ENCODE results near the gene RNF152.

RNF152 gene

GRCh38 chr18:61882296-61883004 is 10.4 kb downstream of the RNF152 start:
- 89 to 95% methylated on average over 4 of the region's 4 CpGs for WGBS, 2 experiments
- H3K4me3 ChIP-seq (ENCODE audit: insufficient read depth, low read depth, low read length), result no peak overlapping the region
- H3K4me1 ChIP-seq (ENCODE audit: control insufficient read depth, insufficient read depth, low read length), result no peaks in the 10 kb centered on the region
- H3K9me3 ChIP-seq (ENCODE audit: control insufficient read depth, low read length), result no peaks in the 10 kb centered on the region
- no peaks in the 10 kb centered on the region for H3K36me3 ChIP-seq (ENCODE audit: control insufficient read depth, insufficient read depth, low read length)
- no peak overlapping the region for H3K27ac ChIP-seq (ENCODE audit: insufficient read depth, low read depth, low read length, poor library complexity, severe bottlenecking)
- H3K27me3 ChIP-seq (ENCODE audit: control insufficient read depth, insufficient read depth, low read length, poor library complexity, severe bottlenecking), result no peaks in the 10 kb centered on the region

- H3K27me3 ChIP-seq (ENCODE audit: control insufficient read depth, insufficient read depth, low read length, poor library complexity, severe bottlenecking), result no peaks in the 10 kb centered on the region
- H3K9me3 ChIP-seq (ENCODE audit: control insufficient read depth, low read length), result no peaks in the 10 kb centered on the region
- peak overlapping the region; percentile 53 for H3K27ac ChIP-seq (ENCODE audit: insufficient read depth, low read depth, low read length, poor library complexity, severe bottlenecking)
- 74 to 80% methylated on average over 4 of the region's 4 CpGs for WGBS, 2 experiments
- no peak overlapping the region for H3K4me3 ChIP-seq (ENCODE audit: insufficient read depth, low read depth, low read length)
- H3K36me3 ChIP-seq (ENCODE audit: control insufficient read depth, insufficient read depth, low read length), result no peaks in the 10 kb centered on the region
- H3K4me1 ChIP-seq (ENCODE audit: control insufficient read depth, insufficient read depth, low read length), result no peaks in the 10 kb centered on the region
These were observed 15.9 kb downstream of the RNF152 start for GRCh38 chr18:61876899-61877298.

- Histone ChIP-seq H3K4me1 (ENCODE audit: control insufficient read depth, insufficient read depth, low read length) (no peaks in the 10 kb centered on the region), H3K4me3 (ENCODE audit: insufficient read depth, low read depth, low read length) (no peak overlapping the region), H3K27ac (ENCODE audit: insufficient read depth, low read depth, low read length, poor library complexity, severe bottlenecking) (no peak overlapping the region), H3K36me3 (ENCODE audit: control insufficient read depth, insufficient read depth, low read length) (no peaks in the 10 kb centered on the region), H3K27me3 (ENCODE audit: control insufficient read depth, insufficient read depth, low read length, poor library complexity, severe bottlenecking) (no peaks in the 10 kb centered on the region), H3K9me3 (ENCODE audit: control insufficient read depth, low read length) (no peaks in the 10 kb centered on the region)
- WGBS, 2 experiments, result 75 to 77% methylated on average over 8 of the region's 8 CpGs
These were observed 22.7 kb downstream of the RNF152 start for GRCh38 chr18:61870151-61870550.

GRCh38 chr18:61869636-61870035 is 23.2 kb downstream of the RNF152 start:
- H3K4me3 ChIP-seq (ENCODE audit: insufficient read depth, low read depth, low read length), result no peak overlapping the region
- H3K27ac ChIP-seq (ENCODE audit: insufficient read depth, low read depth, low read length, poor library complexity, severe bottlenecking), result no peak overlapping the region
- H3K36me3 ChIP-seq (ENCODE audit: control insufficient read depth, insufficient read depth, low read length), result no peaks in the 10 kb centered on the region
- 95 to 97% methylated on average over 4 of the region's 4 CpGs for WGBS, 2 experiments
- no peaks in the 10 kb centered on the region for H3K4me1 ChIP-seq (ENCODE audit: control insufficient read depth, insufficient read depth, low read length)
- no peaks in the 10 kb centered on the region for H3K9me3 ChIP-seq (ENCODE audit: control insufficient read depth, low read length)
- H3K27me3 ChIP-seq (ENCODE audit: control insufficient read depth, insufficient read depth, low read length, poor library complexity, severe bottlenecking), result no peaks in the 10 kb centered on the region

GRCh38 chr18:61865466-61866175 is 27.2 kb downstream of the RNF152 start:
- WGBS, 2 experiments, result 84 to 85% methylated on average over 3 of the region's 3 CpGs
- H3K9me3 ChIP-seq (ENCODE audit: control insufficient read depth, low read length), result no peaks in the 10 kb centered on the region
- H3K27ac ChIP-seq (ENCODE audit: insufficient read depth, low read depth, low read length, poor library complexity, severe bottlenecking), result no peak overlapping the region
- no peaks in the 10 kb centered on the region for H3K4me1 ChIP-seq (ENCODE audit: control insufficient read depth, insufficient read depth, low read length)
- H3K36me3 ChIP-seq (ENCODE audit: control insufficient read depth, insufficient read depth, low read length), result no peaks in the 10 kb centered on the region
- H3K4me3 ChIP-seq (ENCODE audit: insufficient read depth, low read depth, low read length), result no peak overlapping the region
- no peaks in the 10 kb centered on the region for H3K27me3 ChIP-seq (ENCODE audit: control insufficient read depth, insufficient read depth, low read length, poor library complexity, severe bottlenecking)

GRCh38 chr18:61861372-61861771 is 31.4 kb downstream of the RNF152 start:
- no peaks in the 10 kb centered on the region for H3K27me3 ChIP-seq (ENCODE audit: control insufficient read depth, insufficient read depth, low read length, poor library complexity, severe bottlenecking)
- WGBS, 2 experiments, result 98% methylated on average over 3 of the region's 3 CpGs
- no peaks in the 10 kb centered on the region for H3K9me3 ChIP-seq (ENCODE audit: control insufficient read depth, low read length)
- H3K4me1 ChIP-seq (ENCODE audit: control insufficient read depth, insufficient read depth, low read length), result peaks cover 6% of the 10 kb centered on the region
- H3K36me3 ChIP-seq (ENCODE audit: control insufficient read depth, insufficient read depth, low read length), result no peaks in the 10 kb centered on the region
- H3K27ac ChIP-seq (ENCODE audit: insufficient read depth, low read depth, low read length, poor library complexity, severe bottlenecking), result no peak overlapping the region
- H3K4me3 ChIP-seq (ENCODE audit: insufficient read depth, low read depth, low read length), result no peak overlapping the region

- Histone ChIP-seq H3K4me1 (ENCODE audit: control insufficient read depth, insufficient read depth, low read length) (peaks cover 6% of the 10 kb centered on the region), H3K27me3 (ENCODE audit: control insufficient read depth, insufficient read depth, low read length, poor library complexity, severe bottlenecking) (no peaks in the 10 kb centered on the region), H3K4me3 (ENCODE audit: insufficient read depth, low read depth, low read length) (no peak overlapping the region), H3K27ac (ENCODE audit: insufficient read depth, low read depth, low read length, poor library complexity, severe bottlenecking) (no peak overlapping the region), H3K9me3 (ENCODE audit: control insufficient read depth, low read length) (no peaks in the 10 kb centered on the region), H3K36me3 (ENCODE audit: control insufficient read depth, insufficient read depth, low read length) (no peaks in the 10 kb centered on the region)
- WGBS, 2 experiments, result 96% methylated on average over 5 to 6 of the region's 6 CpGs
These were observed 32.5 kb downstream of the RNF152 start for GRCh38 chr18:61860302-61860701.

- WGBS, 2 experiments, result 95 to 97% methylated on average over 9 of the region's 9 CpGs
- H3K9me3 ChIP-seq (ENCODE audit: control insufficient read depth, low read length), result no peaks in the 10 kb centered on the region
- H3K27ac ChIP-seq (ENCODE audit: insufficient read depth, low read depth, low read length, poor library complexity, severe bottlenecking), result no peak overlapping the region
- peaks cover 6% of the 10 kb centered on the region for H3K4me1 ChIP-seq (ENCODE audit: control insufficient read depth, insufficient read depth, low read length)
- no peak overlapping the region for H3K4me3 ChIP-seq (ENCODE audit: insufficient read depth, low read depth, low read length)
- H3K36me3 ChIP-seq (ENCODE audit: control insufficient read depth, insufficient read depth, low read length), result no peaks in the 10 kb centered on the region
- no peaks in the 10 kb centered on the region for H3K27me3 ChIP-seq (ENCODE audit: control insufficient read depth, insufficient read depth, low read length, poor library complexity, severe bottlenecking)
These were observed 33.7 kb downstream of the RNF152 start for GRCh38 chr18:61859113-61859512.

GRCh38 chr18:61856678-61857077 is 36.1 kb downstream of the RNF152 start:
- WGBS, 2 experiments, result 87 to 90% methylated on average over 4 of the region's 4 CpGs

GRCh38 chr18:61855449-61856378 is 37.1 kb downstream of the RNF152 start:
- no peak overlapping the region for H3K27ac ChIP-seq (ENCODE audit: insufficient read depth, low read depth, low read length, poor library complexity, severe bottlenecking)
- H3K4me1 ChIP-seq (ENCODE audit: control insufficient read depth, insufficient read depth, low read length), result peaks cover 6% of the 10 kb centered on the region
- no peaks in the 10 kb centered on the region for H3K36me3 ChIP-seq (ENCODE audit: control insufficient read depth, insufficient read depth, low read length)
- H3K27me3 ChIP-seq (ENCODE audit: control insufficient read depth, insufficient read depth, low read length, poor library complexity, severe bottlenecking), result no peaks in the 10 kb centered on the region
- no peak overlapping the region for H3K4me3 ChIP-seq (ENCODE audit: insufficient read depth, low read depth, low read length)
- 95 to 96% methylated on average over 19 of the region's 19 CpGs for WGBS, 2 experiments
- H3K9me3 ChIP-seq (ENCODE audit: control insufficient read depth, low read length), result no peaks in the 10 kb centered on the region

More at GRCh38 chr18:61856678-61857077, 36.1 kb downstream of the RNF152 start:
- Histone ChIP-seq H3K4me1 (ENCODE audit: control insufficient read depth, insufficient read depth, low read length) (peaks cover 6% of the 10 kb centered on the region), H3K36me3 (ENCODE audit: control insufficient read depth, insufficient read depth, low read length) (no peaks in the 10 kb centered on the region), H3K27ac (ENCODE audit: insufficient read depth, low read depth, low read length, poor library complexity, severe bottlenecking) (no peak overlapping the region), H3K27me3 (ENCODE audit: control insufficient read depth, insufficient read depth, low read length, poor library complexity, severe bottlenecking) (no peaks in the 10 kb centered on the region), H3K9me3 (ENCODE audit: control insufficient read depth, low read length) (no peaks in the 10 kb centered on the region), H3K4me3 (ENCODE audit: insufficient read depth, low read depth, low read length) (no peak overlapping the region)
